22Rv1 (cell line): ENCODE data around the gene LPAR5.

ENCODE experiments used
- H3K27ac ChIP-seq: fragments of 450-650 bp; 2 replicates; pipeline ENCODE4 v1.5.1; 2017
- ZFX ChIP-seq: fragments of 450-650 bp; IDR thresholded peaks from 2 replicates; pipeline ENCODE4 v1.6.1; 2017; ENCODE audit warnings: antibody characterized with exemption, borderline replicate concordance
- TF ChIP-seq, protein P1 (sequence below): fragments of 450-650 bp; IDR thresholded peaks from 2 replicates; pipeline ENCODE4 v1.5.1; 2017; ENCODE audit warnings: mild to moderate bottlenecking

Gene LPAR5

DNA sequence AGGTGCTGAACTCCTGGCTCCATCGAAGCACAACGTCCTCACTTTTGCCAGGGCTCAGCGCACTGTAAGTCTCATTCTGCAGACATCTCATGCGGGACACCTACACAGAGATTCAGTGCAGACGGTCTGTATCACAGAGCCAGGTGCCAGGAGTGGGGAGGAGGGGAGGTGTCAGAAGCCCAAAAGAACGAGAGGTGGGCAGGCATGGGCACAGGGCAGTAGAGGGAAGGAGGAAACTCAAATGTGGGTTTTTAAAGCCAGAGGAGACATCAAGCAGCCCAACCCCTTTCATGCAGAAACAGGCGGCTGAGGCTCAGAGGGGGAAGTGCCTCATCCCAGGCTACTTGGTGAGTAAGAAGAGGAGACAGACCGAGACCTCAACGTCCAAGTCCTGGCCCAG lies 2.5 kb upstream of the LPAR5 start:
- no peak overlapping the region for H3K27ac ChIP-seq
- TF ChIP-seq, protein P1, sequence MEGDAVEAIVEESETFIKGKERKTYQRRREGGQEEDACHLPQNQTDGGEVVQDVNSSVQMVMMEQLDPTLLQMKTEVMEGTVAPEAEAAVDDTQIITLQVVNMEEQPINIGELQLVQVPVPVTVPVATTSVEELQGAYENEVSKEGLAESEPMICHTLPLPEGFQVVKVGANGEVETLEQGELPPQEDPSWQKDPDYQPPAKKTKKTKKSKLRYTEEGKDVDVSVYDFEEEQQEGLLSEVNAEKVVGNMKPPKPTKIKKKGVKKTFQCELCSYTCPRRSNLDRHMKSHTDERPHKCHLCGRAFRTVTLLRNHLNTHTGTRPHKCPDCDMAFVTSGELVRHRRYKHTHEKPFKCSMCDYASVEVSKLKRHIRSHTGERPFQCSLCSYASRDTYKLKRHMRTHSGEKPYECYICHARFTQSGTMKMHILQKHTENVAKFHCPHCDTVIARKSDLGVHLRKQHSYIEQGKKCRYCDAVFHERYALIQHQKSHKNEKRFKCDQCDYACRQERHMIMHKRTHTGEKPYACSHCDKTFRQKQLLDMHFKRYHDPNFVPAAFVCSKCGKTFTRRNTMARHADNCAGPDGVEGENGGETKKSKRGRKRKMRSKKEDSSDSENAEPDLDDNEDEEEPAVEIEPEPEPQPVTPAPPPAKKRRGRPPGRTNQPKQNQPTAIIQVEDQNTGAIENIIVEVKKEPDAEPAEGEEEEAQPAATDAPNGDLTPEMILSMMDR, result no peak
- TF ChIP-seq ZFX, result no peak

GRCh38 chr12:6635375-6635855 lies 344 bp downstream of the LPAR5 start:
- TF ChIP-seq, protein P1, result no peak
- no peak for TF ChIP-seq ZFX
- H3K27ac ChIP-seq, result no peak overlapping the region

DNA sequence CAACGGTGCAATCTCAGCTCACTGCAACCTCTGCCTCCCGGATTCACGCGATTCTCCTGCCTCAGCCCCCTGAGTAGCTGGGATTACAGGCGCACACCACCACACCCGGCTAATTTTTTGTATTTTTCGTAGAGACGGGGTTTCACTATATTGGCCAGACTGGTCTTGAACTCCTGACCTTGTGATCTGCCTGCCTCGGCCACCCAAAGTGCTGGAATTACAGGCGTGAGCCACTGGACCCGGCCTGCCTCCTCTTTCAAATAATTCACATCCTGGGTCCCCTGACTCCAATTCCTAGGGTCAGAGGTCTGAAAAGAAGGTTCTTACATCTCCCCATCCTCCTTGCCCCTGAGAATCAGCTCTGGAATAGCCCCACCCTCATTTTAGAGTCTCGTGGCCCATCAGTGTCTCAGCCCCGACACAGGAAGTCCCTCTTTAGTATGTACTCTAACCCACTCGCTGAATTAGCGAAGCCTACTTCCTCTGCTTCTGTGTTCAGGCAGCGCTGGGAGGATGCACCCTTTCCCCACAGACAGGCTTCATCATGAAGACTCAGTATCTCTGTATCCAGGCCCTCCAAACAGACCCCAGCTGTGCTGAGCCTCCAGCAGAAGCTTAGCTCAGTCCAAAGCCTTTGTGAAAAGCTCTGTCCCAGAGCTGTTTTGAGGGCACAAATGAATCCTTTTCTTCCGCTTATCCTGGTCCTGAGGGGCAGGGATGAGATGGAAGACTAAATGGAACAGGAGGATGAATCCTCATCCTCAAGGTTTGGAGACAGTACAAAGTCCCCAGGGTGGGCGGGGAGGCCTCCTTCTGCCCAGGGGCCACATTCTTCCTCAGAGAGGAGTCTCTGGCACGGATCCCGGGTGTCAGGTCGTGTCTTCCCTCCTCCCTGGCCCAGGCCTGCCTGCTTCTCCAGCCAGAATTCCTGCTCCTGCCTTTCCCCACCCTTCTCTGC lies 3.5 kb downstream of the LPAR5 start:
- TF ChIP-seq, protein P1, result no peak
- TF ChIP-seq ZFX, result no peak
- H3K27ac ChIP-seq, result no peak overlapping the region

GRCh38 chr12:6631549-6631961 lies 4.2 kb downstream of the LPAR5 start:
- no peak for TF ChIP-seq ZFX
- TF ChIP-seq, protein P1, result no peak
- no peak overlapping the region for H3K27ac ChIP-seq

- H3K27ac ChIP-seq, result no peak overlapping the region
Observed at GRCh38 chr12:6630736-6631135, 5.0 kb downstream of the LPAR5 start.

GRCh38 chr12:6627616-6628015 lies 8.1 kb downstream of the LPAR5 start:
- H3K27ac ChIP-seq, result peak overlapping the region; percentile 34; the same call in 1 of the 2 replicates
- TF ChIP-seq ZFX, result no peak
- TF ChIP-seq, protein P1, result no peak

More at GRCh38 chr12:6630736-6631135, 5.0 kb downstream of the LPAR5 start:
- TF ChIP-seq ZFX, result no peak
- TF ChIP-seq, protein P1, result no peak

DNA sequence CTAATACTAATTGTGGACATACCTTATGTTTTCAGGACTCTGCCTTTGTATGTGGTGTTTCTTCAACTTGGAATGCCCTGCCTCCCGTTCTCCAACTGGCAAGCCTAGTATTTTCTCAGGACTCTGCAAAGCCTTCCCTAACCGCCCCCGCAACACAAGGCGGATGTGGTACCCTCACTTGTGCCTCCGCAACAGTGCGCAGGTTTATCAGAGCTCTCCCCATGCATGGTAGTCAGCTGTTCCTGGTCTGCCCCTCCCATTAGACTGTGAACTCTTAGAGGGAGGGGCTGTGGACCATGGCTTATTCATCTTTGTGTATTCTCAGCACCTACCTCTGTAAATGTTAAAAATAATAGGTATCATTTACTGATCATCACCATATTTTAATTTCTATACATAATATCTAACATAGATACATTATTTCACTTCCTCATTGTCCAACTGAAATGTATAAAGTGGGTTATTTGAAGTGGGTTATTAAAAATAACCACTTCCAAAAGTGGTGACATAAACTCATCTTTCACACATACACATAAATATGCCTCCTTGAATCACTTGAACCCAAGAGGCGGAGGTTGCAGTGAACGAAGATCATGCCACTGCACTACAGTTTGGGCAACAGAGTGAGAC lies 9.0 kb downstream of the LPAR5 start:
- H3K27ac ChIP-seq, result no peak overlapping the region

More for the DNA sequence above, 9.0 kb downstream of the LPAR5 start:
- TF ChIP-seq ZFX, result no peak
- TF ChIP-seq, protein P1, result no peak
